ENCODE results near the gene KLK2.

DNA sequence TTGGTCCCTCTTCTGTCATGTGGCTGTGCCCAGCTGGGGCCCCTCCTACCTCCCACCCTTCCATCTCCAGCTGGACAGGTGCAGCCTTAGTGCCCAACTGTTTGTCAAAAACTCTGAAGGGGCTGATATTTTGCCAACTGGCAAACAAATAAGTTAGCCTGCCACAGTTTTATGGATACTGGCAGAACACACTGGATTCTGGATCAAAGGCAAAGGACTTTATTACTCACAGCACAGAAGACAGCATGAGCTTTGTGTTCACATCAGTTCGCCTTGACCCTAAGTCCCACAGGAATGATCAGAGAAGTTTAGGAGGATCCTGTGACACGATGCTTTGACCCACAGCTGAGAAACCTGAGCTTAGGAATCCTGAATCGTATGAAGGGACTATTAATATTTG is 16.4 kb downstream of the KLK2 start:
- TF ChIP-seq, protein P1, sequence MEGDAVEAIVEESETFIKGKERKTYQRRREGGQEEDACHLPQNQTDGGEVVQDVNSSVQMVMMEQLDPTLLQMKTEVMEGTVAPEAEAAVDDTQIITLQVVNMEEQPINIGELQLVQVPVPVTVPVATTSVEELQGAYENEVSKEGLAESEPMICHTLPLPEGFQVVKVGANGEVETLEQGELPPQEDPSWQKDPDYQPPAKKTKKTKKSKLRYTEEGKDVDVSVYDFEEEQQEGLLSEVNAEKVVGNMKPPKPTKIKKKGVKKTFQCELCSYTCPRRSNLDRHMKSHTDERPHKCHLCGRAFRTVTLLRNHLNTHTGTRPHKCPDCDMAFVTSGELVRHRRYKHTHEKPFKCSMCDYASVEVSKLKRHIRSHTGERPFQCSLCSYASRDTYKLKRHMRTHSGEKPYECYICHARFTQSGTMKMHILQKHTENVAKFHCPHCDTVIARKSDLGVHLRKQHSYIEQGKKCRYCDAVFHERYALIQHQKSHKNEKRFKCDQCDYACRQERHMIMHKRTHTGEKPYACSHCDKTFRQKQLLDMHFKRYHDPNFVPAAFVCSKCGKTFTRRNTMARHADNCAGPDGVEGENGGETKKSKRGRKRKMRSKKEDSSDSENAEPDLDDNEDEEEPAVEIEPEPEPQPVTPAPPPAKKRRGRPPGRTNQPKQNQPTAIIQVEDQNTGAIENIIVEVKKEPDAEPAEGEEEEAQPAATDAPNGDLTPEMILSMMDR (IDR thresholded peaks at IDR 0.05): no peak
- TF ChIP-seq POLR2A (IDR thresholded peaks at IDR 0.05) (no peak), EP300 (IDR thresholded peaks at IDR 0.05) (no peak)

All from tibial nerve (tissue), 4 donors.